ENCODE data around the gene CBX3. TPM values are rescaled to one million over a fixed set of nuclear protein-coding genes. Genes with fewer than 3 reads are reported as not detected.
"Not testable (repeated sequence)": the region's sequence is repeated elsewhere in the genome, so short reads cannot be mapped to it uniquely, and the experiment has no call there.

CBX3 gene
- 231 and 246 TPM in 2 replicates for total RNA-seq (2014; rRNA removed; shearing (Covaris generic))

DNA sequence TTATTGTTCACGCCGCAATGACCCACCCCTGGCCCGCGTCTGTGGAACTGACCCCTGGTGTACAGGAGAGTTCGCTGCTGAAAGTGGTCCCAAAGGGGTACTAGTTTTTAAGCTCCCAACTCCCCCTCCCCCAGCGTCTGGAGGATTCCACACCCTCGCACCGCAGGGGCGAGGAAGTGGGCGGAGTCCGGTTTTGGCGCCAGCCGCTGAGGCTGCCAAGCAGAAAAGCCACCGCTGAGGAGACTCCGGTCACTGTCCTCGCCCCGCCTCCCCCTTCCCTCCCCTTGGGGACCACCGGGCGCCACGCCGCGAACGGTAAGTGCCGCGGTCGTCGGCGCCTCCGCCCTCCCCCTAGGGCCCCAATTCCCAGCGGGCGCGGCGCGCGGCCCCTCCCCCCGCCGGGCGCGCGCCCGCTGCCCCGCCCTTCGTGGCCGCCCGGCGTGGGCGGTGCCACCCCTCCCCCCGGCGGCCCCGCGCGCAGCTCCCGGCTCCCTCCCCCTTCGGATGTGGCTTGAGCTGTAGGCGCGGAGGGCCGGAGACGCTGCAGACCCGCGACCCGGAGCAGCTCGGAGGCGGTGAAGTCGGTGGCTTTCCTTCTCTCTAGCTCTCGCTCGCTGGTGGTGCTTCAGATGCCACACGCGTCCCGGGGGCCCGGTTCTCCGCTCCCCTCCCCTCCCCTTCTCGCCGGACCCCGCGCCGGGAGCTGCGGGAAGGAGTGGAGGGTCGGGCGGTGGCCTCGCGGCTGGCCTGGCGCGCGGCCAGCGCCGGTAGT is at the start of gene CBX3:
Gene CBX3 (plus strand): TSS at position 499 of the 772 bp plus-strand sequence. CDS start 1,254 bp downstream, outside the sequence.
- peak; percentile 97 to 98 for DNase-seq (ENCODE audit: low read depth in 1 of 2, low spot score in 2 of 2)
- Histone ChIP-seq H3K27ac (peak within 1 kb of the TSS; percentile 99), H3K27me3 (replicated peaks) (no peaks in the 10 kb centered on the region), H3K4me3 (peak within 1 kb of the TSS; percentile 86), H3K9me3 (replicated peaks) (no peaks in the 10 kb centered on the region), H3K36me3 (peaks cover 86% of the 10 kb centered on the region), H3K4me1 (replicated peaks) (peaks cover 13% of the 10 kb centered on the region)

DNA sequence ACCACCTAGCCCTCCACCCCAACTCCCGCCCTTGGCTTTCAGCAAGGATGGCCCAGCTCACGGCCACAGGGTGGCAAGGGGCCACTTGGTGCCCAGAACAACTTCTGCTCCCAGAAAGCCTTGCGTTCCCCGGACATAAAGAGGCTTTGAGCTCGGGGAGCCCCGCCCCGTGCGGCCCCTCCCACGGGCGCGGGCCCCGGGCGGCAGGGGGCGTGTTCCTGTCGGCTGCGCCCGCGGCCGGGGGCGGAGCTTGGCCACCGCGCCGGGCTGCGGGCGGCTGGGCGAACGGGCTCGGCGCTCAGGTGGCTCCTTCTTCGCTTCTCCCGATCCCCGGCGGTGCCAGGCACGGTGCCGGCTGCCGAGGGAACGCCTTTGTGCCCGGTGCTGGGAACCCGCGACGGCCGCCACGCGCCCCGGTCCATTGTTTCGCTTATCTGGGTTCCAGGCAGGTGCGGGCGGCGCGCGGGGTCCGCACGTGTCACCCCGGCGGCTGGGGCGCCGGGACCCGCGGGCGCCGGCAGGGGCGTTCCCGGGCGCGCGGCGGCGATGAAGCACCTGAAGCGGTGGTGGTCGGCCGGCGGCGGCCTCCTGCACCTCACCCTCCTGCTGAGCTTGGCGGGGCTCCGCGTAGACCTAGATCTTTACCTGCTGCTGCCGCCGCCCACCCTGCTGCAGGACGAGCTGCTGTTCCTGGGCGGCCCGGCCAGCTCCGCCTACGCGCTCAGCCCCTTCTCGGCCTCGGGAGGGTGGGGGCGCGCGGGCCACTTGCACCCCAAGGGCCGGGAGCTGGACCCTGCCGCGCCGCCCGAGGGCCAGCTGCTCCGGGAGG is 49.4 kb upstream of the CBX3 start, which contains the start of gene NFE2L3:
Gene NFE2L3 (plus strand): TSS at position 246 of the 829 bp plus-strand sequence. CDS start 301 bp downstream, at position 547.
- peak; percentile 63 to 71 for DNase-seq (ENCODE audit: low read depth in 1 of 2, low spot score in 2 of 2)
- Histone ChIP-seq H3K27ac (no peak within 1 kb of the TSS), H3K9me3 (replicated peaks) (no peaks in the 10 kb centered on the region), H3K27me3 (replicated peaks) (no peaks in the 10 kb centered on the region), H3K36me3 (no peaks in the 10 kb centered on the region), H3K4me3 (peak within 1 kb of the TSS; percentile 62), H3K4me1 (replicated peaks) (peaks cover 55% of the 10 kb centered on the region)

DNA sequence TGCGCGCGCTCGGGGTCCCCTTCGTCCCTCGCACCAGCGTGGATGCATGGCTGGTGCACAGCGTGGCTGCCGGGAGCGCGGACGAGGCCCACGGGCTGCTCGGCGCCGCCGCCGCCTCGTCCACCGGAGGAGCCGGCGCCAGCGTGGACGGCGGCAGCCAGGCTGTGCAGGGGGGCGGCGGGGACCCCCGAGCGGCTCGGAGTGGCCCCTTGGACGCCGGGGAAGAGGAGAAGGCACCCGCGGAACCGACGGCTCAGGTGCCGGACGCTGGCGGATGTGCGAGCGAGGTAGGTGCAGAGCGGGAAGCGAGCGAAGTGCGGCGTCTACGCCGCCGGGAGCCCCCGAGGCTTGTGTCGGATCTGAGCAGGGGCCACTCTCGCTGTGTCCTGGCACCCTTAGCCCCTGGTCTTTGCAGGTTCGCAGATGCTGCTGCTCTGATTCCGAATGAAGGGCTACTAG is 48.7 kb upstream of the CBX3 start:
- not testable (repeated sequence) for DNase-seq (ENCODE audit: low read depth in 1 of 2, low spot score in 2 of 2)

DNA sequence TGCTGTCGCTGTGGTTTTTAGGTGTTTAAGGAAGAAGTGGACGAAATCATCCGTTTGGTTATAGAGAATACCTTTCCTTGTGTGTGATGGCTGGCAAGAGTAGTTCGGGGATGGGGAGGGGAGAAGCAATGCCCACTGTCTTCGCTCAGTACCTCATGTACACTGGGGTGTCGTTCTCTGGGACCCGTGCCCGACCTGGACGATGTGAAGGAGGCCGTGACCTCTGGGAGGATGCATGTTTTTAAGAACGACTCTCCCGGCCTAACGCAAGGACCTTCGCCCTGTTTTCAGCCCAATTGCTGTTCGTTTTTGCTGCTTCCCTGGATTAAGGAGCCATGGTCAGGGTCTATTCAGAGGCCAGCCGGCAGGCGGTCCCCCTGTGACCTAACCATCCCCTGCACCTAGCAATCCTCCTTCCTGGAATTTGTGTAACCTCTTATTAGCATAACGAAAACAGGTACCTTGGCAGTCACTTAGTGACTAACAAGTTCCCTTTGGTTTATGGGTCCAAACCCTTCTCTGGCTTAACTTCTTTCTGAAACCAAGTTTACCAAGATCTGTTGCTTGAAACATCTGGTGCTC is 48.2 kb upstream of the CBX3 start:
- H3K4me1 ChIP-seq (replicated peaks) = peaks cover 67% of the 10 kb centered on the region
- no peak overlapping the region; the same call in 1 of the 2 replicates for H3K27ac ChIP-seq
- H3K36me3 ChIP-seq = no peaks in the 10 kb centered on the region
- no peak for DNase-seq (ENCODE audit: low read depth in 1 of 2, low spot score in 2 of 2)
- no peaks in the 10 kb centered on the region for H3K9me3 ChIP-seq (replicated peaks)
- H3K27me3 ChIP-seq (replicated peaks) = no peaks in the 10 kb centered on the region
- peak overlapping the region; percentile 62; the same call in 1 of the 2 replicates for H3K4me3 ChIP-seq

More for the DNA sequence above, 48.7 kb upstream of the CBX3 start:
- Histone ChIP-seq H3K4me3 (peak overlapping the region; percentile 62), H3K4me1 (replicated peaks) (peaks cover 62% of the 10 kb centered on the region)
- not testable (repeated sequence) for H3K9me3 ChIP-seq (replicated peaks); H3K27ac ChIP-seq; H3K36me3 ChIP-seq; H3K27me3 ChIP-seq (replicated peaks)

DNA sequence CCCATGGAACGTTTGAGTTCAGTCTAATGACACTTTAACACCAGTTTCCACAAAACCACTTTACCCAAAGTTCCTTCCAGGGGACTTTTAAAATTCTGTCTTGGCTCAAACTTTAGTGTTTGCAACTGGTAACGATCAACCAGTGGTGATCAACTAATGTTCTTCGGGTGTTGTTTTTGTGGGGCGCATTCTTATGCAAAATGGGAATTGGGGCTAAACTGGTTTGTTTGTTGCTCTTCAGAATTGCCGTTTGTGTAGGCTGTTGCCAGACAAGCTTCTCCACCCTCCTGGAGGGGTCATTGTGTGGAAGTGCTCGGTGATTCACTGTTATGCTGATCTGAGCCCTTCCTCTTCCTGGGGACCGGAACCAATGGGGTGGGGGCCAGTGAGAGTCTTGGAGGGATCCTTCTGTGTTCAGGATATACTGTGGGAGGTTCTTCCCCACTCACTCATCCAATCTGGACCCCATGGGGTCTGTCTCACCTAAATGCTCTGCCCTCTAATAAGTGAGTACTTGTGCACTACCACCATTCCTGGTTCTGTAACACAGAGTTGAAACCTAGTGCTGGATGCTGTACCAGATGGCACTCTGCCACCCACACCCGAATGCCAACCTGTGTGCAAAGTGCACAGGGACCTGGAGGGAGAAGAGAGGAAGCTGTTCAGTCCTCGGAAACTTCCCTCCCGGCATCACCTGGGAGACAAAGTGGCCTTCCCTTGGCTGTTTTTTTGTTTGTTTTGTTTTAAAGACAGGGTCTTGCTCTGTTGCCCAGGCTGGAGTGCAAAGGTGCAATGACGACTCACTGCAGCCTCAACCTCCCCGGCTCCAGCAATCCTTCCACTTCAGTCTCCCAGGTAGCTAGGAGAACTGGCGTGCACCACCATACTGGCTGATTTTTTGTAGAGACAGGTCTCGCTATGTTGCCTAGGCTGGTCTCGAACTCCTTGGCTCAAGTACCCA is 47.4 kb upstream of the CBX3 start:
- Histone ChIP-seq H3K27me3 (replicated peaks) (no peaks in the 10 kb centered on the region), H3K27ac (no peak overlapping the region; the same call in 1 of the 2 replicates), H3K36me3 (no peaks in the 10 kb centered on the region), H3K4me3 (no peak overlapping the region), H3K4me1 (replicated peaks) (peaks cover 72% of the 10 kb centered on the region), H3K9me3 (replicated peaks) (no peaks in the 10 kb centered on the region)
- peak in 1 of 2 experiments; percentile 34 for DNase-seq (ENCODE audit: low read depth in 1 of 2, low spot score in 2 of 2)

DNA sequence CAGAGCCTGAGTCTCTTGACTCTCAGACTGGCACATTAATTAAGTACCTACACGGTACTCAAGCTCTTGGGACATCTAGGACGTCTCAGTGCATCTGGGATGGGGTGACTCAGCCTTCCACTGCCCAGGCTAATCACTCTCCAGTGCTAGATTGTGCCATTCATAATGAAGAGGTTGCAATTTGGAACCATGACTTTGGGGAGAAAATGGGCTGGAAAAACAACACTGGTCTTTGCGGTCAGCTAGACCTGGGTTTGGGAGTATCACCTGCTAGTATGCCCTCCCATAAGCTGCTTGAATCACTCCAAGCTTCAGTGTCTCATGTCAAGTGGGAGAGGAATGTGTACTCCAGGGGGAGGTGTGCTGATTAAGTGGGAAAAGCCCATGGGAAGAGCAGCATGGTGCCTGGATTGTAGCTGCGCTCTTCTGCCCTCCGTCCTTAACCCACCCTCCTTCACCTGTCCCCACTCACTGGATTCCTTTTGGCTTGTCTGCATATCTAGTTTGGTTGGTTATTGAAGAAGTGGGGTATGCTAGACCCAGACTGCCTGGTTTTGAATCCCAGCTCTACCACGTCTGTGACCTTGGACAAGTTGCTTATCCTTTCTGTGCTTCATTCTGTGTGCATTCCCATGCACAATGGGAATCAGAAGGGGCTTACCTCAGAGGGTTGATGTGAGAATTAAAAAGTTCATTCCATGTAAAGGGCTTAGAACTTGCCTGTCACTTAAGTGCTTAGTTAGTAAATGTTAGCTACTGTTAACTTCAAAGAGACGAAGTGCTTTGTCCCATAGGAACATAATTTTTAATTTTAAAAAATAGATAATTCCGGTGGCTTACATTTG is 45.8 kb upstream of the CBX3 start:
- no peaks in the 10 kb centered on the region for H3K27me3 ChIP-seq (replicated peaks)
- no peaks in the 10 kb centered on the region for H3K36me3 ChIP-seq
- peak overlapping the region; percentile 29 for H3K4me3 ChIP-seq
- H3K4me1 ChIP-seq (replicated peaks) = peaks cover 77% of the 10 kb centered on the region
- peak in 1 of 2 experiments; percentile 81 for DNase-seq (ENCODE audit: low read depth in 1 of 2, low spot score in 2 of 2)
- no peaks in the 10 kb centered on the region for H3K9me3 ChIP-seq (replicated peaks)
- peak overlapping the region; percentile 97 for H3K27ac ChIP-seq

DNA sequence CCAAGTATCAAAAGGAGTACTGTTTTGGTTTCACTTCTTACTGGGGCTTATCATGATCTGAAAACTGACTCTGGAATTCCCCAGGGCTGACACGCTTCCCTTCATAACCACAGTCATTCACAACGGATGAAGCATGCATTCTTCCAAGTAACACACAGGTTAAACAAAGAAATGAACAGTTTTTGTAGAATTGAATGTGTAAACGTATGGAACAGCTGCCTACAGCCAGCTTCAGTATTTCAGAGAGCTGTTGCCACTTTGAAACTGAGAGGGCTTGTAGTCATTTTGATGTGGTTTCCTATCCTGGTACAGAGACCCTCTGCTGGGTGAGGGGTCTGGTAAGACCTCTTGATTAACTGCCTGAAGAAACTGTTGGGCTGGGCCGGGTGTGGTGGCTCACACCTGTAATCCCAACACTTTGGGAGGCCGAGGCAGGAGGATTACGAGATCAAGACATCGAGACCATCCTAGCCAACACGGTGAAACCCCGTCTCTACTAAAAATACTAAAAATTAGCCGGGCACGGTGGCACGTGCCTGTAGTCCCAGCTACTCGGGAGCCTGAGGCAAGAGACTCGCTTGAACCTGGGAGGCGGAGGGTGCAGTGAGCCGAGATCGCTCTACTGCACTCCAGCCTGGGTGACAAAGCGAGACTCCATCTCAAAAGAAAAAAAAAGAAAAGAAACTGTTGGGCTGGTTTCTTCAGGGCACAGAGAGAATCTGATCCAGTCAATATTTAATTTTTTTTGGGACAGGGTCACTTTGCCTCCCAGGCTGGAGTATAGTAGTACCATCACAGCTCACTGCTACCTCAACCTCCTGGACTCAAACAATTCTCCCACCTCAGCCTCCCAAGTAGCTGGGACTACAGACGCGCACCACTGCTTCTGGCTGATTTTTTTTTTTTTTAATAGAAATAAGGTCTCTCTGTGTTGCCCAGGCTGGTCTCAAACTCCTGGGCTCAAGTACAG is 44.8 kb upstream of the CBX3 start:
- peaks cover 71% of the 10 kb centered on the region for H3K4me1 ChIP-seq (replicated peaks)
- H3K27me3 ChIP-seq (replicated peaks) = no peaks in the 10 kb centered on the region
- H3K4me3 ChIP-seq = peak overlapping the region; percentile 29
- peak overlapping the region; percentile 97 for H3K27ac ChIP-seq
- H3K36me3 ChIP-seq = no peaks in the 10 kb centered on the region
- no peaks in the 10 kb centered on the region for H3K9me3 ChIP-seq (replicated peaks)
- peak; percentile 76 to 88 for DNase-seq (ENCODE audit: low read depth in 1 of 2, low spot score in 2 of 2)

DNA sequence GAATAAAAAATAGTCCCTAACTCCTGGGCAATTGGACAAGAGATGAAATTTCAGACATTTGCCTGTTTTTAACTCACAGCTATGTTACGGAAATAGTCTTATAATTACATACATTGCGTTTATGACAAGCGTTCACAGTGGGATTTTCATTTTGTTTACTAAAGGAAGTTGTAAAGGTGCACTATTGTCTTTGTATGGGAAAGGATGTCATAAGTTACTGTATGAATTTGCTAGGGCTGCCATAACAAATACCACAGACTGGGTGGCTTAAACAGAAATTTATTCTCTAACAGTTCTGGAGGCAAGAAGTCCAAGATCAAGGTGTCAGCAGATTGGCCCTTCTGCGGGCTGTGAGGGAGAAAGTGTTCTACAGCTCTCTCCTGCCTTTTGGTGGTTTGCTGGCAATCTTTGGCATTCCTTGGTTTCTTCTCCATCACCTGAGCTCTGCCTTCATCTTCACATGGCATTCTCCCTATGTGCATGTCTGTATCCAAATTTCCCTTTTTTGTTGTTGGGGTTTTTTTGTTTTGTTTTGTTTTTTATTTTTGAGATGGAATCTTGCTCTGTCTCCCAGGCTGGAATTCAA is 43.9 kb upstream of the CBX3 start:
- Histone ChIP-seq H3K4me1 (replicated peaks) (peaks cover 64% of the 10 kb centered on the region), H3K36me3 (no peaks in the 10 kb centered on the region), H3K27ac (peak overlapping the region; percentile 97), H3K4me3 (no peak overlapping the region), H3K27me3 (replicated peaks) (no peaks in the 10 kb centered on the region), H3K9me3 (replicated peaks) (no peaks in the 10 kb centered on the region)
- DNase-seq (ENCODE audit: low read depth in 1 of 2, low spot score in 2 of 2) = no peak

DNA sequence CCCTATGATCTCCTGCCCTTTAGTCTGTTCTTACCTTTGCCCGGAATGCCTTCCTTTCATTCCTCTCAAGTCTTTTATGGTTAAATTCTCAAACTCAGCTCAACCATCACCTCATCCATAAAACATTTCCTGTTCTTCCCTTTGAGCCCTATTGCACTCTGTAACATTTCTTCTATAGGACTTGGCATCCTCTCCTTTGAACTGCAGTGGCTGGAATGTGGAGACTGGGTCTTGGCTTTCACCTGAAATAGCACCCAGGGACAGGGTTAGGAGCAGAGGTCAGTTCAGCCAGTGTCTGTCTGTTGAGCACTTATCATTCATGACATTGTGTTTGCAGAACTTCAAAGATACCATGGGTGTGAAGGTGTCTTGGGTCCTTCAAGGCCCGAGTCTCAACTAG is 42.3 kb upstream of the CBX3 start:
- Histone ChIP-seq H3K4me1 (replicated peaks) (peaks cover 47% of the 10 kb centered on the region), H3K27ac (no peak overlapping the region), H3K9me3 (replicated peaks) (no peaks in the 10 kb centered on the region), H3K4me3 (no peak overlapping the region), H3K36me3 (no peaks in the 10 kb centered on the region), H3K27me3 (replicated peaks) (no peaks in the 10 kb centered on the region)
- DNase-seq (ENCODE audit: low read depth in 1 of 2, low spot score in 2 of 2) = no peak

DNA sequence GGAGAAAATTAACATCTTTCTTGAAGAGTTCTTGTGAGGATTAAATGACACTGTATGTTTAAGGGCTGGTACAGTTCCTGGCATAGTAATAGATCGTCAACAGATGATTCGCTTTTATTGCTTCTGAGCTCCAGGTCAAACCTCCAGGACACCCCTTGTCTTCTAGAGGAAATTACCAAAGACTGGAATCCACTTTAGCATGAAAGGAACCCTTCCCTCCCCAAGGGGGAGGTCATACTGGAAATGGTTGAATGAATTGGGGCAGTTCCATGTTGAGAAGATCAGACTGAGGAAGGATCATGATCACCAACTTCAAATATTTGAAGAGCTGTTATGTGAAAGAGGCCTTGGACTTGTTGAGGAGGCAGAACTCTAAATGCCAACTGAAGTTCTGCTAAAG is 40.6 kb upstream of the CBX3 start:
- Histone ChIP-seq H3K9me3 (replicated peaks) (no peaks in the 10 kb centered on the region), H3K4me3 (no peak overlapping the region), H3K36me3 (no peaks in the 10 kb centered on the region), H3K27ac (no peak overlapping the region), H3K4me1 (replicated peaks) (peaks cover 31% of the 10 kb centered on the region), H3K27me3 (replicated peaks) (no peaks in the 10 kb centered on the region)
- no peak for DNase-seq (ENCODE audit: low read depth in 1 of 2, low spot score in 2 of 2)

DNA sequence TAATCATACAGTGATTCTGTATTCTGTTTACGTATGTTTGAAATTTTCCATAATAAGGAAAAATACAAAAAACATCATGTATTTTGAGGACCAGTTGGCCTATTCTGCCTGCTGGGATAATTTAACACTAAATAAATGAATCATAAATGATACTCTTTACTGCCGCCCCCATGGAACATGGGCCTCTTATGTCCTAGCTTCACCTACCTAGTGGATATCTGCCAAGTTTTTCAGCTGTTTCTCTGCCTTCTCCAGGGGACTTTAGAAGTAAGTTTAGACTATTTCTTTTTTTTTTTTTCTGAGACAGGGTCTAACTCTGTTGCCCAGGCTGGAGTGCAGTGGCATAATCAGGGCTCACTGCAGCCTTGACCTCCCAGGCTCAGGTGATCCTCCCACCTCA is 39.1 kb upstream of the CBX3 start:
- H3K36me3 ChIP-seq = no peaks in the 10 kb centered on the region
- no peak for DNase-seq (ENCODE audit: low read depth in 1 of 2, low spot score in 2 of 2)
- H3K9me3 ChIP-seq (replicated peaks) = no peaks in the 10 kb centered on the region

More for the DNA sequence above, 39.1 kb upstream of the CBX3 start:
- Histone ChIP-seq H3K4me1 (replicated peaks) (peaks cover 19% of the 10 kb centered on the region), H3K27ac (no peak overlapping the region), H3K27me3 (replicated peaks) (no peaks in the 10 kb centered on the region), H3K4me3 (no peak overlapping the region)

Data from SJSA1 (cell line).